Neural cell (in vitro differentiated cells): ENCODE data around the gene PLCD1. TPM values are rescaled to one million over a fixed set of nuclear protein-coding genes. Genes with fewer than 3 reads are reported as not detected.

Experiments used
- H2AFZ ChIP-seq: fragments of 200-600, 300-800 bp; sonication (generic), shearing (Covaris generic); 2 replicates; pipeline ENCODE4 v1.6.0; 2014; ENCODE audit warnings: low read depth, mild to moderate bottlenecking, antibody characterized with exemption, low read length, moderate library complexity
- H3F3A ChIP-seq: fragments of 200-600 bp; shearing (Covaris generic); 2 replicates; pipeline ENCODE4 v1.6.1; 2016; ENCODE audit warnings: mild to moderate bottlenecking, moderate library complexity, mixed read lengths, antibody characterized with exemption, low read length; ENCODE audit not compliant: insufficient read depth, poor library complexity, severe bottlenecking
- H3K27ac ChIP-seq: fragments of 200-600, 300-800 bp; sonication (generic), shearing (Covaris generic); 2 replicates; pipeline ENCODE4 v1.5.1; 2014; ENCODE audit warnings: mild to moderate bottlenecking, low read length, moderate library complexity
- H3K27me3 ChIP-seq: fragments of 300-800, 200-600 bp; sonication (generic), shearing (Covaris generic); 2 replicates; pipeline ENCODE4 v1.6.0; 2014; ENCODE audit warnings: mild to moderate bottlenecking, low read depth, low read length, moderate library complexity; ENCODE audit not compliant: insufficient read depth
- H3K36me3 ChIP-seq: fragments of 300-800, 200-600 bp; sonication (generic), shearing (Covaris generic); 2 replicates; pipeline ENCODE4 v1.5.1; 2014; ENCODE audit warnings: mild to moderate bottlenecking, antibody characterized with exemption, low read length, moderate library complexity; ENCODE audit not compliant: insufficient read depth
- H3K4me2 ChIP-seq: fragments of 300-800, 200-600 bp; sonication (generic), shearing (Covaris generic); 2 replicates; pipeline ENCODE4 v1.6.0; 2014; ENCODE audit warnings: mild to moderate bottlenecking, low read length
- H3K4me3 ChIP-seq: fragments of 300-800, 200-600 bp; sonication (generic), shearing (Covaris generic); 2 replicates; pipeline ENCODE4 v1.5.1; 2014; ENCODE audit warnings: mild to moderate bottlenecking, low read length, moderate library complexity
- H3K79me2 ChIP-seq: fragments of 200-600 bp; shearing (Covaris generic); replicated peaks from 2 replicates; pipeline ENCODE4 v1.6.0; 2014; ENCODE audit warnings: mild to moderate bottlenecking, low read length, moderate library complexity; ENCODE audit not compliant: insufficient read depth
- H3K9ac ChIP-seq: fragments of 300-800, 200-600 bp; sonication (generic), shearing (Covaris generic); 2 replicates; pipeline ENCODE4 v1.6.1; 2016; ENCODE audit warnings: mild to moderate bottlenecking, low read length, mixed read lengths
- H3K9me2 ChIP-seq: fragments of 200-600 bp; shearing (Covaris generic); 2 replicates; pipeline ENCODE4 v1.6.1; 2016; ENCODE audit warnings: mild to moderate bottlenecking, low read length, mixed read lengths; ENCODE audit not compliant: insufficient read depth
- H3K9me3 ChIP-seq: fragments of 200-600, 300-800 bp; sonication (generic), shearing (Covaris generic); 2 replicates; pipeline ENCODE4 v1.6.1; 2016; ENCODE audit warnings: mild to moderate bottlenecking, mixed run types, low read length, moderate library complexity, mixed read lengths
- H4K20me1 ChIP-seq: fragments of 200-600 bp; shearing (Covaris generic); 2 replicates; pipeline ENCODE4 v1.6.1; 2016; ENCODE audit warnings: mild to moderate bottlenecking, mixed run types; ENCODE audit not compliant: insufficient read depth
- CTCF ChIP-seq: fragments of 450-650 bp; IDR thresholded peaks from 2 replicates; pipeline ENCODE4 v1.5.1; 2014; ENCODE audit warnings: antibody characterized with exemption, mild to moderate bottlenecking, moderate library complexity; ENCODE audit not compliant: poor library complexity, severe bottlenecking
- EP300 ChIP-seq: fragments of 450-650 bp; conservative IDR thresholded peaks from 2 replicates; pipeline ENCODE4 v1.6.1; 2014; ENCODE audit warnings: antibody characterized with exemption, mild to moderate bottlenecking, moderate library complexity; ENCODE audit not compliant: poor library complexity, severe bottlenecking
- EZH2 ChIP-seq: fragments of 200-600, 300-800 bp; shearing (Covaris generic), sonication (generic); IDR thresholded peaks from 2 replicates; pipeline ENCODE4 v1.6.1; 2014; ENCODE audit warnings: antibody characterized with exemption, low read length, borderline replicate concordance, mild to moderate bottlenecking; ENCODE audit not compliant: insufficient read depth, poor library complexity, severe bottlenecking
- MXI1 ChIP-seq: fragments of 450-650 bp; conservative IDR thresholded peaks from 2 replicates; pipeline ENCODE4 v1.6.1; 2014; ENCODE audit warnings: antibody characterized with exemption, mild to moderate bottlenecking; ENCODE audit not compliant: poor library complexity, severe bottlenecking
- POLR2AphosphoS5 ChIP-seq: IDR thresholded peaks from 2 replicates; pipeline ENCODE4 v1.6.1; 2012
- RAD21 ChIP-seq: fragments of 450-650 bp; conservative IDR thresholded peaks from 2 replicates; pipeline ENCODE4 v1.6.1; 2014; ENCODE audit warnings: antibody characterized with exemption, mild to moderate bottlenecking, moderate library complexity
- REST ChIP-seq: IDR thresholded peaks from 2 replicates; pipeline ENCODE4 v1.6.1; 2012; ENCODE audit warnings: borderline replicate concordance
- SMC3 ChIP-seq: fragments of 450-650 bp; conservative IDR thresholded peaks from 2 replicates; pipeline ENCODE4 v1.6.1; 2014; ENCODE audit warnings: antibody characterized with exemption, mild to moderate bottlenecking, moderate library complexity; ENCODE audit not compliant: poor library complexity
- TAF1 ChIP-seq: IDR thresholded peaks from 2 replicates; pipeline ENCODE4 v1.6.1; 2012; ENCODE audit warnings: low read depth
- polyA plus RNA-seq: library from polyadenylated mRNA; depleted of rRNA; stranded (reverse); fragments of >200 nt; gene quantifications from 2 replicates; pipeline ENCODE4 v1.2.3, GENCODE V29; 2014

The PLCD1 gene
- polyA plus RNA-seq, 1 donor from 2014 or later: 4.6 TPM

- Histone ChIP-seq H3K79me2 (no peaks in the 10 kb centered on the region), H3K9me2 (no peaks in the 10 kb centered on the region), H3K27me3 (no peaks in the 10 kb centered on the region), H3K4me3 (no peak overlapping the region), H4K20me1 (no peaks in the 10 kb centered on the region), H3F3A (no peaks in the 10 kb centered on the region), H3K4me2 (no peak overlapping the region), H3K27ac (no peak overlapping the region), H3K36me3 (no peaks in the 10 kb centered on the region), H3K9me3 (no peaks in the 10 kb centered on the region), H3K9ac (no peak overlapping the region), H2AFZ (no peak overlapping the region)
- TF ChIP-seq POLR2AphosphoS5: no peak
- no peak for TF ChIP-seq SMC3
- no peak for TF ChIP-seq CTCF
- no peak for TF ChIP-seq MXI1
- no peak for TF ChIP-seq TAF1
- TF ChIP-seq EZH2: no peak
- TF ChIP-seq EP300: no peak
- TF ChIP-seq RAD21: no peak
- TF ChIP-seq REST: no peak
Observed at GRCh38 chr3:37982331-37982730, 47.1 kb downstream of the PLCD1 start.

- Histone ChIP-seq H2AFZ (no peak overlapping the region), H3K27ac (no peak overlapping the region), H3K9me3 (no peaks in the 10 kb centered on the region), H3K4me2 (no peak overlapping the region), H3K9ac (no peak overlapping the region), H3K36me3 (no peaks in the 10 kb centered on the region), H3F3A (no peaks in the 10 kb centered on the region), H4K20me1 (no peaks in the 10 kb centered on the region), H3K27me3 (no peaks in the 10 kb centered on the region), H3K9me2 (no peaks in the 10 kb centered on the region), H3K79me2 (no peaks in the 10 kb centered on the region), H3K4me3 (no peak overlapping the region)
- TF ChIP-seq SMC3: no peak
- TF ChIP-seq EP300: no peak
- TF ChIP-seq POLR2AphosphoS5: no peak
- no peak for TF ChIP-seq CTCF
- TF ChIP-seq REST: no peak
- TF ChIP-seq TAF1: no peak
- TF ChIP-seq EZH2: no peak
- TF ChIP-seq RAD21: no peak
- TF ChIP-seq MXI1: no peak
Observed at GRCh38 chr3:37981348-37981664, 48.1 kb downstream of the PLCD1 start.
